Suprapubic skin (tissue), 4 donors: ENCODE results near the gene ZW10.

Source experiments
- CTCF ChIP-seq, 2 donors: fragments of 200-600 bp in 1 of 2; fragments of 450-650 bp in 1 of 2; sonication (generic) in 1 of 2; IDR thresholded peaks; one replicate each; pipeline ENCODE4 v1.5.1; 2016 to 2019; ENCODE audit warnings: antibody characterized with exemption in 2 of 2, mild to moderate bottlenecking in 1 of 2, moderate library complexity in 1 of 2
- EP300 ChIP-seq: sonication (generic); formaldehyde crosslinking; IDR thresholded peaks from one replicate; pipeline ENCODE4 v1.6.1; 2017; ENCODE audit warnings: antibody characterized with exemption
- POLR2A ChIP-seq, 2 donors: fragments of 450-650 bp; IDR thresholded peaks; one replicate each; pipeline ENCODE4 v1.6.1; 2017; ENCODE audit warnings: antibody characterized with exemption in 2 of 2, mild to moderate bottlenecking in 2 of 2, moderate library complexity in 2 of 2
- POLR2AphosphoS5 ChIP-seq, 3 donors: sonication (generic); formaldehyde crosslinking; IDR thresholded peaks; one replicate each; pipeline ENCODE4 v1.6.1; 2017; ENCODE audit warnings: antibody characterized with exemption in 3 of 3

GRCh38 chr11:113710989-113711388, 62.5 kb downstream of the ZW10 start:
- TF ChIP-seq CTCF (IDR thresholded peaks at IDR 0.05) (no peak), POLR2AphosphoS5 (IDR thresholded peaks at IDR 0.05) (no peak), POLR2A (IDR thresholded peaks at IDR 0.05) (no peak), EP300 (no peak)
